OCI-LY7 (cell line): ENCODE measurements around the gene TREML4. TPM values are rescaled to one million over a fixed set of nuclear protein-coding genes. Genes with fewer than 3 reads are reported as not detected.

ENCODE experiments used
- BruUV-seq: library from RNA; stranded (reverse); fragments of 400-500 nt; replicated peaks from 2 replicates; lab custom pipeline; 2021; lab: Mats Ljungman, UMichigan
- CTCF ChIA-PET: fragments of 300-600 bp; sonication (Branson Sonifier 250); formaldehyde crosslinking; loops from one replicate; lab custom pipeline; 2022; ENCODE audit warnings: antibody characterized with exemption; ENCODE audit not compliant: unreplicated experiment; lab: Charles Lee
- POLR2A ChIA-PET: fragments of 300-600 bp; sonication (Branson Sonifier 250); formaldehyde crosslinking; loops from one replicate; lab custom pipeline; 2022; ENCODE audit warnings: antibody characterized with exemption; lab: Charles Lee
- DNase-seq: peaks from one replicate; pipeline ENCODE4 v3.0.0-alpha.2; 2015; ENCODE audit warnings: low spot score
- H2AFZ ChIP-seq: fragments of 200-600 bp; sonication (generic), shearing (Covaris generic); 2 replicates; pipeline ENCODE4 v1.6.1; 2014; ENCODE audit warnings: mild to moderate bottlenecking, antibody characterized with exemption, low read length, moderate library complexity
- H3K27ac ChIP-seq: fragments of 200-600 bp; sonication (generic); 2 replicates; pipeline ENCODE4 v1.5.1; 2014; ENCODE audit warnings: mixed run types, low read depth, mild to moderate bottlenecking, moderate library complexity, low read length, inconsistent platforms; ENCODE audit not compliant: poor library complexity, severe bottlenecking
- H3K36me3 ChIP-seq: fragments of 200-600 bp; sonication (generic); 2 replicates; pipeline ENCODE4 v1.6.1; 2014; ENCODE audit warnings: mild to moderate bottlenecking, antibody characterized with exemption, low read length, moderate library complexity, mixed read lengths; ENCODE audit not compliant: insufficient read depth
- H3K4me1 ChIP-seq: fragments of 200-600 bp; sonication (generic); 2 replicates; pipeline ENCODE4 v1.5.1; 2014; ENCODE audit warnings: mild to moderate bottlenecking, low read length; ENCODE audit not compliant: insufficient read depth, poor library complexity, severe bottlenecking
- H3K4me2 ChIP-seq: fragments of 200-600 bp; sonication (generic); 2 replicates; pipeline ENCODE4 v1.6.1; 2014; ENCODE audit warnings: mild to moderate bottlenecking, low read length
- H3K4me3 ChIP-seq: fragments of 200-600 bp; sonication (generic); 2 replicates; pipeline ENCODE4 v1.5.1; 2014; ENCODE audit warnings: mild to moderate bottlenecking, low read depth, low read length; ENCODE audit not compliant: poor library complexity, severe bottlenecking
- H3K79me2 ChIP-seq: fragments of 200-600 bp; sonication (generic); 2 replicates; pipeline ENCODE4 v1.6.1; 2016; ENCODE audit warnings: low read depth, mild to moderate bottlenecking, low read length, moderate library complexity, mixed read lengths; ENCODE audit not compliant: insufficient read depth
- H3K9me2 ChIP-seq: fragments of 200-600 bp; sonication (generic); 2 replicates; pipeline ENCODE4 v1.6.1; 2016; ENCODE audit warnings: mild to moderate bottlenecking, low read length, mixed read lengths; ENCODE audit not compliant: insufficient read depth
- H3K9me3 ChIP-seq: fragments of 200-600 bp; sonication (generic); 2 replicates; pipeline ENCODE4 v1.6.1; 2014; ENCODE audit warnings: mild to moderate bottlenecking, mixed run types, low read length, mixed read lengths
- H4K20me1 ChIP-seq: fragments of 200-600 bp; sonication (generic); 2 replicates; pipeline ENCODE4 v1.6.1; 2014; ENCODE audit warnings: mild to moderate bottlenecking, antibody characterized with exemption, low read length, moderate library complexity, mixed read lengths; ENCODE audit not compliant: insufficient read depth
- CTCF ChIP-seq: fragments of 200-600 bp; sonication (generic); conservative IDR thresholded peaks from 2 replicates; pipeline ENCODE4 v1.5.1; 2014; ENCODE audit warnings: mild to moderate bottlenecking, antibody characterized with exemption, low read length, moderate library complexity, mixed read lengths
- EZH2phosphoT487 ChIP-seq: fragments of 200-600 bp; sonication (generic); IDR thresholded peaks from 2 replicates; pipeline ENCODE4 v1.6.1; 2018; ENCODE audit warnings: low read depth, borderline replicate concordance, mild to moderate bottlenecking, mixed run types, antibody characterized with exemption, low read length, moderate library complexity, mixed read lengths
- intact Hi-C: fragments of 100-400 bp; cut with micrococcal nuclease; formaldehyde crosslinking; loops from one replicate; pipeline ENCODE4 v1.10.0; 2022; ENCODE audit not compliant: unreplicated experiment
- total RNA-seq, 2 experiments: library from RNA; depleted of rRNA in 1 of 2; stranded (reverse); fragments of >200 nt in 1 of 2; shearing (Covaris generic) in 1 of 2; gene quantifications; 2 replicates each; pipeline ENCODE4 v1.2.3, GENCODE V29; 2014 to 2022

TREML4 gene
- total RNA-seq, 2 experiments from 2014 or later: not detected

DNA sequence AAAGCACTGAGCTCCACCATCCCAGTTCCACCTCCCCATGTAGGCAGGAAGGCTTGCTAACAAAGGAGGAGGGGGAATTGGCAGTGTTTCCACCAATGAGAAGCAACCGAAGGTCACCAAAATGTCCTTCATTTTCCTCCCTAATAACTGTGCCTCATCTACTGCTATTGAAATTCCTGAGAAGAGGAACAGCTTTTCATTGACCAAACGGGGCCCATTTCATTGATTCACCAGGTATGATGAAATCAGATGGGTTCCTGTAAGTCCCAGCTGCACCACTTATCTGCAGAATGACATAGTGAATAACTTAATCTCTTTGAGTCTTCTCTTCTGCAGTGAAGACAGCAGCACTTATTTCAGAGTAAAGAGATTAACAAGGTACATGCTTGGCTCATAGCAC, 41.0 kb downstream of the TREML4 start:
- Histone ChIP-seq H3K9me2 (no peaks in the 10 kb centered on the region), H3K4me2 (no peak overlapping the region), H3K4me3 (no peak overlapping the region), H3K27ac (no peak overlapping the region), H3K79me2 (no peaks in the 10 kb centered on the region), H2AFZ (no peak overlapping the region), H4K20me1 (no peaks in the 10 kb centered on the region), H3K9me3 (no peaks in the 10 kb centered on the region), H3K4me1 (no peaks in the 10 kb centered on the region), H3K36me3 (no peaks in the 10 kb centered on the region)
- no TSS peak for BruUV-seq
- TF ChIP-seq EZH2phosphoT487 (no peak), CTCF (no peak)
- POLR2A ChIA-PET: no interaction called here
- DNase-seq: no peak
- intact Hi-C loops: no loop called here
- CTCF ChIA-PET: no interaction called here

- no peaks in the 10 kb centered on the region for H4K20me1 ChIP-seq
- no peak overlapping the region for H2AFZ ChIP-seq
- no peaks in the 10 kb centered on the region for H3K4me1 ChIP-seq
- intact Hi-C loops: no loop called here
- no peak overlapping the region for H3K4me3 ChIP-seq
- H3K4me2 ChIP-seq: no peak overlapping the region
- H3K79me2 ChIP-seq: no peaks in the 10 kb centered on the region
- ChIA-PET POLR2A (no interaction called here), CTCF (no interaction called here)
- TF ChIP-seq EZH2phosphoT487 (no peak), CTCF (no peak)
- H3K9me2 ChIP-seq: no peaks in the 10 kb centered on the region
- no peaks in the 10 kb centered on the region for H3K36me3 ChIP-seq
- no peaks in the 10 kb centered on the region for H3K9me3 ChIP-seq
- no peak for DNase-seq
- no peak overlapping the region for H3K27ac ChIP-seq
- BruUV-seq: no TSS peak
Observed at GRCh38 chr6:41269716-41270115, 41.6 kb downstream of the TREML4 start.

DNA sequence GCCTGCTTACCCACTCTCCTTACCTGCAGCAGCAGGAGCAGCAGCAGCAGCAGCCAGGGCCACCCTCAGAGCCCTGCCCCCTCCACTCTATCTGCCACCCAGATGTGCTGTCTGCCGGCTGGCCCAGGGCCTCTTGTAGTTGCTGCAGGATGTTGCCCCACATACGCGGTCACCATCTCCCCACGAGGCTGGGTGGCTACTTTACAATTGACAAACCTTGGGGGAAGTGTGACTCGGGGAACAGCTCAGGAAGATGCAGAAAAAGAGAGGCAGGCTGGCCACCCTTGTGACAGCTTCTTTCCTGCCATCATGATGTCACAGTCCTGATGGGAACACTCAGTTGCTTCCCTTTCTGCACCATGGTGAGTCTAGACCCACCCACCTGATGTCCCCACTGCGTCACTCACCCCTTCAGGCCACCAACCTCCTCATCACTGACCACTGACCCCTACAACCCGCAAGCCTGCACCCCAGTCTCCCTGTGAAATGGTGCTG, 43.8 kb downstream of the TREML4 start:
- intact Hi-C loops: no loop called here
- no peaks in the 10 kb centered on the region for H3K9me2 ChIP-seq
- H3K9me3 ChIP-seq: no peaks in the 10 kb centered on the region
- CTCF ChIA-PET: no interaction called here
- POLR2A ChIA-PET: no interaction called here
- TF ChIP-seq EZH2phosphoT487 (no peak), CTCF (no peak)
- no peak overlapping the region for H3K4me3 ChIP-seq
- H3K36me3 ChIP-seq: no peaks in the 10 kb centered on the region
- no peaks in the 10 kb centered on the region for H3K4me1 ChIP-seq
- no peak overlapping the region for H3K4me2 ChIP-seq
- no peak overlapping the region for H2AFZ ChIP-seq
- no peak for DNase-seq
- H4K20me1 ChIP-seq: no peaks in the 10 kb centered on the region
- H3K79me2 ChIP-seq: no peaks in the 10 kb centered on the region
- no peak overlapping the region for H3K27ac ChIP-seq
- BruUV-seq: no TSS peak
